MM.1S (cell line): ENCODE results near the gene SUSD1.

ENCODE experiments used
- DNase-seq: peaks from one replicate; pipeline ENCODE4 v3.0.0-alpha.2; 2015
- H2AFZ ChIP-seq: fragments of 300-600 bp; sonication (generic); 2 replicates; pipeline ENCODE4 v1.6.0; 2016; ENCODE audit warnings: antibody characterized with exemption, low read length
- H3F3A ChIP-seq: fragments of 300-600 bp; sonication (generic); 2 replicates; pipeline ENCODE4 v1.6.1; 2016; ENCODE audit warnings: mild to moderate bottlenecking, antibody characterized with exemption, low read length, moderate library complexity, mixed read lengths; ENCODE audit not compliant: insufficient read depth
- H3K27ac ChIP-seq: fragments of 300-600 bp; sonication (generic); 2 replicates; pipeline ENCODE4 v1.5.1; 2016; ENCODE audit warnings: mild to moderate bottlenecking, low read length
- H3K27me3 ChIP-seq: fragments of 300-600 bp; sonication (generic); replicated peaks from 2 replicates; pipeline ENCODE4 v1.6.0; 2016; ENCODE audit warnings: low read length; ENCODE audit not compliant: insufficient read depth
- H3K36me3 ChIP-seq: fragments of 300-600 bp; sonication (generic); replicated peaks from 2 replicates; pipeline ENCODE4 v1.6.1; 2016; ENCODE audit warnings: mild to moderate bottlenecking, low read length, mixed read lengths; ENCODE audit not compliant: insufficient read depth
- H3K4me1 ChIP-seq: fragments of 300-600 bp; sonication (generic); 2 replicates; pipeline ENCODE4 v1.6.1; 2016; ENCODE audit warnings: low read length, mixed read lengths
- H3K4me2 ChIP-seq: fragments of 300-600 bp; sonication (generic); 2 replicates; pipeline ENCODE4 v1.6.0; 2016; ENCODE audit warnings: low read depth, low read length
- H3K4me3 ChIP-seq: fragments of 300-600 bp; sonication (generic); 2 replicates; pipeline ENCODE4 v1.5.1; 2016; ENCODE audit warnings: low read length, mixed read lengths
- H3K79me2 ChIP-seq: fragments of 300-600 bp; sonication (generic); 2 replicates; pipeline ENCODE4 v1.6.1; 2016; ENCODE audit warnings: mixed run types, low read length, mixed read lengths
- H3K9ac ChIP-seq: fragments of 300-600 bp; sonication (generic); 2 replicates; pipeline ENCODE4 v1.6.1; 2016; ENCODE audit warnings: low read length, mixed read lengths
- H3K9me2 ChIP-seq: fragments of 300-600 bp; sonication (generic); replicated peaks from 2 replicates; pipeline ENCODE4 v1.6.1; 2016; ENCODE audit warnings: mild to moderate bottlenecking, low read length, mixed read lengths; ENCODE audit not compliant: insufficient read depth
- H3K9me3 ChIP-seq: fragments of 300-600 bp; sonication (generic); replicated peaks from 2 replicates; pipeline ENCODE4 v1.6.1; 2016; ENCODE audit warnings: mild to moderate bottlenecking, low read length, mixed read lengths; ENCODE audit not compliant: insufficient read depth
- H4K20me1 ChIP-seq: fragments of 300-600 bp; sonication (generic); 2 replicates; pipeline ENCODE4 v1.6.1; 2016; ENCODE audit warnings: mild to moderate bottlenecking, low read length, moderate library complexity, mixed read lengths; ENCODE audit not compliant: insufficient read depth
- CTCF ChIP-seq: fragments of 300-600 bp; sonication (generic); IDR thresholded peaks from 2 replicates; pipeline ENCODE4 v1.5.1; 2016; ENCODE audit warnings: antibody characterized with exemption, low read length, mixed read lengths
- EZH2 ChIP-seq: fragments of 300-600 bp; sonication (generic); optimal IDR thresholded peaks from 2 replicates; pipeline ENCODE3; 2017; ENCODE audit warnings: low read depth, mild to moderate bottlenecking, antibody characterized with exemption, low read length, mixed read lengths
- EZH2phosphoT487 ChIP-seq: fragments of 300-600 bp; sonication (generic); IDR thresholded peaks from 2 replicates; pipeline ENCODE4 v1.6.1; 2018; ENCODE audit warnings: antibody characterized with exemption, low read length

The SUSD1 gene

GRCh38 chr9:112069318-112070169 is 105.6 kb downstream of the SUSD1 start:
- Histone ChIP-seq H3K4me1 (no peaks in the 10 kb centered on the region), H3K9me2 (no peaks in the 10 kb centered on the region), H3K9ac (no peak overlapping the region), H3K79me2 (no peaks in the 10 kb centered on the region), H3K9me3 (no peaks in the 10 kb centered on the region), H3K27me3 (no peaks in the 10 kb centered on the region), H3K27ac (no peak overlapping the region), H3K4me2 (no peak overlapping the region), H2AFZ (no peak overlapping the region), H3K36me3 (no peaks in the 10 kb centered on the region), H3F3A (no peaks in the 10 kb centered on the region), H3K4me3 (no peak overlapping the region), H4K20me1 (no peaks in the 10 kb centered on the region)
- no peak for DNase-seq
- no peak for TF ChIP-seq CTCF
- no peak for TF ChIP-seq EZH2
- TF ChIP-seq EZH2phosphoT487 = no peak

GRCh38 chr9:112065806-112066606 is 109.1 kb downstream of the SUSD1 start:
- TF ChIP-seq EZH2phosphoT487 = no peak
- no peak for TF ChIP-seq EZH2
- no peak for TF ChIP-seq CTCF

GRCh38 chr9:112064871-112065270 is 110.2 kb downstream of the SUSD1 start:
- Histone ChIP-seq H3K4me1 (0 out of 2 replicates have a peak, but pooled peaks cover 11% of the 10 kb centered on the region), H3K9me3 (no peaks in the 10 kb centered on the region), H3K27ac (no peak overlapping the region), H3K36me3 (no peaks in the 10 kb centered on the region), H3K4me2 (no peak overlapping the region), H2AFZ (no peak overlapping the region), H3K4me3 (no peak overlapping the region), H3F3A (no peaks in the 10 kb centered on the region), H3K9me2 (no peaks in the 10 kb centered on the region), H3K79me2 (no peaks in the 10 kb centered on the region), H4K20me1 (no peaks in the 10 kb centered on the region), H3K27me3 (no peaks in the 10 kb centered on the region), H3K9ac (no peak overlapping the region)
- DNase-seq = no peak
- TF ChIP-seq EZH2 = no peak
- no peak for TF ChIP-seq CTCF
- no peak for TF ChIP-seq EZH2phosphoT487

More at GRCh38 chr9:112065806-112066606, 109.1 kb downstream of the SUSD1 start:
- no peak overlapping the region for H3K27ac ChIP-seq
- no peaks in the 10 kb centered on the region for H3K9me2 ChIP-seq
- no peaks in the 10 kb centered on the region for H3K9me3 ChIP-seq
- no peak overlapping the region for H3K4me2 ChIP-seq
- no peaks in the 10 kb centered on the region for H3K27me3 ChIP-seq
- no peaks in the 10 kb centered on the region for H3F3A ChIP-seq
- H2AFZ ChIP-seq = no peak overlapping the region
- no peak for DNase-seq
- H3K4me1 ChIP-seq = 0 out of 2 replicates have a peak, but pooled peaks cover 9% of the 10 kb centered on the region
- no peak overlapping the region for H3K4me3 ChIP-seq
- H3K79me2 ChIP-seq = no peaks in the 10 kb centered on the region
- H3K9ac ChIP-seq = no peak overlapping the region
- H4K20me1 ChIP-seq = no peaks in the 10 kb centered on the region
- H3K36me3 ChIP-seq = no peaks in the 10 kb centered on the region
